Subcutaneous preadipocyte (primary cell): Measurements from ENCODE around the gene KRT86. TPM values are rescaled to one million over a fixed set of nuclear protein-coding genes. Genes with fewer than 3 reads are reported as not detected.

Source experiments
- total RNA-seq: library from RNA; depleted of rRNA; stranded (reverse); fragments of >200 nt; gene quantifications from 2 replicates; pipeline ENCODE4 v1.2.3, GENCODE V29; 2012

The KRT86 gene
- total RNA-seq, result not detected in 2 replicates

GRCh38 chr12:52274521-52275120, at the start of gene KRT86:
TSS of gene KRT86 (plus strand) at chr12:52274645. CDS start at chr12:52301917, 27,272 bp downstream.

GRCh38 chr12:52232674-52233461, 41.6 kb upstream of the KRT86 start, which contains the start of gene KRT7:
TSS of gene KRT7 (plus strand) at chr12:52233243. CDS start at chr12:52233297, 54 bp downstream.

GRCh38 chr12:52291267-52291935, 17.0 kb downstream of the KRT86 start, which contains the start of gene KRT81:
TSS of gene KRT81 (minus strand) at chr12:52291534. CDS start at chr12:52291465, 69 bp downstream.

GRCh38 chr12:52320784-52321400, 46.4 kb downstream of the KRT86 start, which contains the start of gene KRT83:
TSS of gene KRT83 (minus strand) at chr12:52321398. CDS start at chr12:52321335, 63 bp downstream.

Other genes starting within 250 kb of the KRT86 start
- 1.2 and 1.5 TPM in 2 replicates for gene NR4A1, start 223.2 kb upstream of the KRT86 start, total RNA-seq
- gene ATG101, start 204.7 kb upstream of the KRT86 start, total RNA-seq, result 35.6 and 36.0 TPM in 2 replicates
- 0.20 TPM in 1 of 2 replicates, not detected in the other for gene SMIM41, start 194.9 kb upstream of the KRT86 start, total RNA-seq
- gene KRT80, start 82.6 kb upstream of the KRT86 start, total RNA-seq, result under 0.01 TPM in 1 of 2 replicates, not detected in the other
- gene KRT7, start 41.4 kb upstream of the KRT86 start, total RNA-seq, result 0.78 TPM in 1 of 2 replicates, not detected in the other
- not detected in 2 replicates for gene KRT81, start 16.9 kb downstream of the KRT86 start, total RNA-seq
- not detected in 2 replicates for gene KRT83, start 46.8 kb downstream of the KRT86 start, total RNA-seq
- gene KRT85, start 92.8 kb downstream of the KRT86 start, total RNA-seq, result not detected in 2 replicates
- not detected in 2 replicates for gene KRT84, start 111.0 kb downstream of the KRT86 start, total RNA-seq
- not detected in 2 replicates for gene KRT82, start 131.7 kb downstream of the KRT86 start, total RNA-seq
- not detected in 2 replicates for gene KRT75, start 159.7 kb downstream of the KRT86 start, total RNA-seq
- not detected in 2 replicates for gene KRT6B, start 177.5 kb downstream of the KRT86 start, total RNA-seq
- not detected in 2 replicates for gene KRT6C, start 199.2 kb downstream of the KRT86 start, total RNA-seq
- 0.78 TPM in 1 of 2 replicates, not detected in the other for gene KRT6A, start 218.6 kb downstream of the KRT86 start, total RNA-seq
- gene KRT5, start 245.7 kb downstream of the KRT86 start, total RNA-seq, result 0.20 TPM in 1 of 2 replicates, not detected in the other